ENCODE data around the gene ATP6V1G2. TPM values are rescaled to one million over a fixed set of nuclear protein-coding genes. Genes with fewer than 3 reads are reported as not detected.
"Not testable (repeated sequence)": the region's sequence is repeated elsewhere in the genome, so short reads cannot be mapped to it uniquely, and the experiment has no call there.

ATP6V1G2 gene
- total RNA-seq, 1 donor from 2014 or later = 0.18 TPM

DNA sequence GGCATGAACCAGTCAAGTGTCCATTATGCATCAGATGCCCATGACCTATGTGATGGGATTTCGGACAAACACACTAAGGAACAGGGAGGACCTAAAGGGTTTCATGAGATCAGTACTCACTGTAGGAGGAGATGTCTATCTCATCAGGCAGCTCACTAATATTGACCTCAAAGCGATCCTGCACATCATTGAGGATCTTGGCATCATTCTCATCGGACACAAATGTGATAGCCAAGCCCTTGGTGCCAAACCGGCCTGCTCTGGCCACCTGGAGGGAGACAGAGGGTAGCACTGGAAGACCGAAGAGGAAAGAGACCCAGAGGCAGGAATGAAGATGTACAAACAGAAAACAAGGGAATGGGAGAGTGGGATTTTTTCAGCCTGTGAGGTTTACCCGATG, 15.7 kb downstream of the ATP6V1G2 start:
- DNase-seq (ENCODE audit: extremely low read depth, low read depth, low spot score) = no peak

DNA sequence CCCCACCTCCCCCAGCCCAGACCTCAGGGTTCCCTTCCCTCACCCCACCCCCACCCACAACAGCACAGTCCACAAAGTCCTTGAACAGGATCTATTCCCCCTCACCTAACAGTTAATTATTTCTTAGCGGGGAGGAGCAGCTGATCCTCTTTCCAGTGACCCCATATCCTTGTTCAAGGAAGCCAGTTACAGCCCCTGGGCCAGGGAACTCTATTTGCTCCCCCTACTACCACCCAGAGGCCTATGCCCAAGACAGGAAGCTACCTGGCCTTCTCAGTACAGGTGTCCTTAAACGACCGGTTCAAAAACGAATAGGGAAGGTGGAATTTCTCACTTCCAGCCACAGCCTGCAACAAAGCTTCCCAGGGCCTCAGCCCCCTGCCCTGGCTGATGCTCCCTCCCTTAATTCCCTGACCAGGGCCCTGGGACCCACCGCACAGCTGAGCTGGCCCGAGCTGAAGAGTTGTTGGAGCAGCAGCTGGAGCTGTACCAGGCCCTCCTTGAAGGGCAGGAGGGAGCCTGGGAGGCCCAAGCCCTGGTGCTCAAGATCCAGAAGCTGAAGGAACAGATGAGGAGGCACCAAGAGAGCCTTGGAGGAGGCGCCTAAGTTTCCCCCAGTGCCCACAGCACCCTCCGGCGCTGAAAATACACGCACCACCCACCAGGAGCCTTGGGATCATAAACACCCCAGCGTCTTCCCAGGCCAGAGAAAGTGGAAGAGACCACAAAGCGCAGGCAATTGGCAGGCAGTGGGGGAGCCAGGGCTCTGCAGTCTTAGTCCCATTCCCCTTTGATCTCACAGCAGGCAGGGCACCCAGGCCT, 16.9 kb downstream of the ATP6V1G2 start:
- DNase-seq (ENCODE audit: extremely low read depth, low read depth, low spot score) = no peak

DNA sequence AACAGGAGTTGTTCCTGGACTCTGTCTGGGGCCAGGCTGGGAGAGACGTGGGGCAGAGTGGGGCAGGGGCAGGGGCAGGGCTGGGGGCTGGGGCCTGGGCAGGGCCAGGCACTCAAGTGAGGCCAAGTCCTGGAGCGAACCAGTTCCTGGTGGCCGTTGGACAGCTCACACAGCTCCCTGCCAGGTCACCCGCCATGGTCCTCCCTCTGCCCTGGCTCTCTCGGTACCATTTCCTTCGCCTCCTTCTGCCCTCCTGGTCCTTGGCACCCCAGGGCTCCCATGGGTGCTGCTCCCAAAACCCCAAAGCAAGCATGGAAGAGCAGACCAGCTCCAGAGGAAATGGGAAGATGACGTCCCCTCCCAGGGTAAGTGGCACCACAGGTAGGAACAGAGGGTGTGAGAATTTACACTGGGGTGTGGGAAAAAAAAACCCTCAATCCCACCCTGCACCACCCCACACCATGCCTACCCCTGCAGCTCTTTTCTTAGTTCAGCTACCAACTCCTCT, 17.5 kb downstream of the ATP6V1G2 start, which contains the start of gene MCCD1:
Gene MCCD1 (plus strand): TSS at position 142 of the 508 bp plus-strand sequence. CDS start 53 bp downstream, at position 195.
- no peak for DNase-seq (ENCODE audit: extremely low read depth, low read depth, low spot score)

DNA sequence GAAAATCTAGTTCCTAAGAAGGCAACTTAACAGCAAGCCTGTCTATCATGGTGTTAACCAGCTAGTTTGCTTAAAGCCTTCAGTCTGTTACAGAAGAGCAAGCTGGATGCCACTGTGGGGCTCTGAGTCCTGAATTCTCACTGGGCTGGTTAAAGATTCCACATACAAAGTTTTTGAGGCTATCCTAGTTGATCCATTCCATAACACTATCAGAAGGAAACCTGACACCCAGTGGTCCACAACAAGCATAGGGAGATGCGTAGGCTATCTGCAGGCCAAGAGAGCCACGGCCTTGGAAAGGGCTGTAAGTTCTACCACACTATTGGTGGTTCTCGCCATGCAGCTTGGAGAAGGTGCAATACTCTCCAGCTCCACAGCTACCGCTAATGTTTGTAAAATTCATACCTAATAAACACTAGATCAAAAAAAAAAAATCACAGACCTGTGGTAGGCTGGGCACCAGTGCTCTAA, 18.1 kb downstream of the ATP6V1G2 start:
- no peak for DNase-seq (ENCODE audit: extremely low read depth, low read depth, low spot score)

DNA sequence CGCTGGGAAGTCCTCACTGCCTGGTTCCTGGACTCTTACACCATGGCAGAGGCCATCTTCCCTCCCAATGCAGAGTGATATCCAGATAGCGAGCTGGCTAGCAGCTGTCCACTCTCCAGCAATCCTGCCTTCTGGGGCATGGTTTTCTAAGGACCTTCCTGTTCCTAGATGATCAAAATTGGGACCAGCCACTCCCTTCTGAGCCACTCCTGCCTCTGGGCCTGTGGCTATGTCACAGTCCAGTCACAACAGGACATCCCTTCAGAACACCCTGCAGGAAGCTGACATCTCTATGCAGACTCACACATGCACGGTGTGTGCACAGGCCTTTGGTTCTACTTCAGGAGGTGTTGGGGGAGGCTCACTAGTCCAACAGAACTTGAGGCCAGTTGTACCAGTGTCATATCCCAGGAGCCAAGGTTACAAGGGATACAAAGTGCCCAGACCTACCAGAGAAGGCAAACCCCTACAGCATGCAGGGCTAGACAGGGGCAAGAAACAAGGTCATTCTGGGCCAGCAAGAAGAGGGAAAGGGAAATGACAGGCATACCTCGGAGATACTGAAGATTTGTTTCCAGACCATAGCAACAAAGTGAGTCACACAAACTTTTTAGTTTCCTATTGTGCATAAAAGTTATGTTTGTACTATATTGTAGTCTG, 20.3 kb downstream of the ATP6V1G2 start:
- DNase-seq (ENCODE audit: extremely low read depth, low read depth, low spot score) = peak; percentile 77

DNA sequence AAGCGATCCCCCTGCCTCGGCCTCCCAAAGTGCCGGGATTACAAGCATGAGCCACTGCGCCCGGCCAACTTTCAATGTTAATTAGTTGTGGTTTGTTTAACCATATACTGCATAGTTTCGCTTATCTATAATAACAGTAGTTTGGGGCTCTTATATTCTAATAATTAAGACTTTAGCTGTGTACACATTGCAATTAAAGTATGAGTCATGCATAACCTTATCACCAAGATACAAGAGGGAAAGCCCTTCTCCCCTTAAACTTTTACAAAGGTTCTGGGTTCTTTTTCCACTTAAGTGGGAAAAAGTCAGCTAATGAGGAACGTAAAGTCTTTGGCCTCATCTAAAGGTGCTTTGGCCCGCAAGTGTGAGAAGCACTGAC, 20.9 kb downstream of the ATP6V1G2 start:
- no peak for DNase-seq (ENCODE audit: extremely low read depth, low read depth, low spot score)

DNA sequence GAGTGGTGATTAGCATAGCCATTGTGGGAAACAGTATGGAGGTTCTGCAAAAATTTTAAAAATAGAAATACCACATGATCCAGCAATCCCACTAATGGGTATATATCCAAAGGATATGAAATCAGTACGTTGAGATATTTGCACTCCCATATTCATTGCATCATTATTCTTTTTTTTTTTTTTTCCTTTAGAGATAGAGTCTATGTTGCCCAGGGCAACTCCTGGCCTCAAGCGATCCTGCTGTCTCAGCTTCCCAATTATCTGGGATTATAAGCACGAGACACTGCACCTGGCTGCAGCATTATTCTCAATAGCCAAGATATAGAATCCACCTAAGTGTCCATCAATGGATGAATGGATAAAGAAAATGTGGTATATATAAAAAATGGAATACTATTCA, 24.6 kb downstream of the ATP6V1G2 start:
- no peak for DNase-seq (ENCODE audit: extremely low read depth, low read depth, low spot score)

DNA sequence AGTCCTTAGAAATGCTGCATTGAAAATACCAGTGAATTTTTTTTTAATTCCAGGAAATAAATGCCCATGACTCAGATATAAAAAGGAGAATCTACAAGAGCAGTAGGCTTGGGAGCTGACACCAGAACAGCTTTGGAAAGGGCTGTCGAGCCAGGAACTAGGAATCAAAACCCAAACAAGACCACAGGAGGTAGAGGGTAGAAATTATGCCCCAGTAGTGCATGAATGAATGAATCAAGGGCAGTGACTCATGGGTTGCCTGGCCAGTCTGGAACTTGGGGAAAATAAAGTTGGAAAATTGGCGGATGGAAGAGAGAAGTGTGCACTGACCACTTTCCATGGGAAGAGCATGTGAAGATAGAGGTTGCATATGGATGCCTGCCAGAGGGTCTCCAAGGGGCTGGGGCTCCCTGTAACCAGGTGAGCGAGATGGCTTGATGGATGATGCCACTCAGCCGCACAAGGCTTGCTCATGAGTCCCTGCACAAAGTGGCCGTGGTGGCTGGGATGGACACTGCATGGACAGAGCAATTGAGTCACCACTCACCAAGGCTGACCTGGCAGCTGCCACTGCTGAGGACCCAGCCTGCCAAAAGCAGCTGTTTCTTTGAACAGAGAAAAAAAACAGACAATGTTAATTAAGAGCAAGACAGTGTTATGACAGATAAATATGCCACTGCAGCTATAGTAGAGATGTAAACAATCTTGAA, 32.8 kb downstream of the ATP6V1G2 start:
- DNase-seq (ENCODE audit: extremely low read depth, low read depth, low spot score) = no peak

DNA sequence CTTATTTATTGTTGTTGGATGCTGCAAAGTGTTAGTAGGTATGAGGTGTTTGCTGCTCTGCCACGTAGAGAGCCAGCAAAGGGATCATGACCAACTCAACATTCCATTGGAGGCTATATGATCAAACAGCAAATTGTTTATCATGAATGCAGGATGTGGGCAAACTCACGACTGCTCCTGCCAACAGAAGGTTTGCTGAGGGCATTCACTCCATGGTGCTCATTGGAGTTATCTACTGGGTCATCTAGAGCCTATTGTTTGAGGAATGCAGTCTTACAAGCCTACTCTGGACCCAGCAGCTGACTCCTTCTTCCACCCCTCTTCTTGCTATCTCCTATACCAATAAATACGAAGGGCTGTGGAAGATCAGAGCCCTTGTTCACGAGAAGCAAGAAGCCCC, 36.4 kb downstream of the ATP6V1G2 start:
- DNase-seq (ENCODE audit: extremely low read depth, low read depth, low spot score) = no peak

DNA sequence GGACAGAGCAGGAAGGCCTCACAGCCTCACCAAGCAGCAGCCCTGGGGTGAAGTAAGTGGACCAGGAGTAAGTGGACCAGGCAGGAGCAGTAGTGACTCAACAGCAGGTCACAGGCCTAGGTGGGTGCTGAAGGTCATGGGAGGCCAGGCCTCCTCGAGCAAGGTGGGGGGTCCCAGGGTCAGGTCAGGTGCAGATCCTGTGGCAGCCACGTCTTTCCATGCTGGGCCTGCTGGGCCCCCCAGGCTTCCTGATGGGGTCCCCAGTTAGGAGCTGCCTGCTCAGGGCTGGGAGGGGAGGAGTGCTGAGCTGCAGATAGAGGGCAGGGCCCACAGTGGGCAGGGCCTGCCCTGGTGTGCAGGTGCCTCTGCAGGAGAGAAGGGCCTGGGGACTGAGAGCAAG, 37.4 kb downstream of the ATP6V1G2 start:
- not testable (repeated sequence) for DNase-seq (ENCODE audit: extremely low read depth, low read depth, low spot score)

DNA sequence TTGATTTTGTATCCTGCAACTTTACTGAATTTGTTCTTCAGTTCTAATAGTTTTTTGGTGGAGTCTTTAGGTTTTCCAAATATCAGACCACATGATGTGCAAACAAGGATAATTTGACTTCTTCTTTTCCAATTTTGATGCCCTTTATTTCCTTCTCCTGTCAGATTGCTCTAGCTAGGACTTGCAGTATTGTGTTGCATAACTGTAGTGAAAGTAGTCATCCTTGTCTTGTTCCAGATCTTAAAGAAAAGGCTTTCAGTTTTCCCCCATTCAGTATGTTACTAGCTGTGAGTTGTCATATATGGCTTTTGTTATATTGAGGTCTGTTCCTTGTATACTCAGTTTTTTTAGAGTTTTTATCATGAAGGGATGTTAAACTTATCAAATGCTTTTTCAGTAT, 43.8 kb downstream of the ATP6V1G2 start:
- no peak for DNase-seq (ENCODE audit: extremely low read depth, low read depth, low spot score)

DNA sequence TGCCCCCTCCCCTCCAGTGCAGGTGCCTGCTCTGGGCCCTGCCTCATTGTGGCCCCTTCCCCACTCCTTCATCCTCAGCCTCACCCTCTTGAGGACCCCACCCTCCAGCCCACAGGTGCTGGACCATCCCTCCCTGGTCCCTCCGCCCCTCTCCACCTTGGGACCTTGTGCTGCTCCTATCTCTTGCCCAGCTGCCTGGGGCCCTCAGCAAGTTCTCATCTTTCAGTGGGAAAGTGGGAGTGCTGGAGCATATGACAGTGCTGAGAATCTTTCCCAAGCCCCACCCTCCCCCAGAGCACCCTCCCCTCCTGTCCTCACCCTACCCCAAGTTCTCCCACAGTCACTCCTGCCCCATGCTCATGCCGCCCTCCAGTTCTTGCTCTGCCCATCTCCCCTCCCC, 46.8 kb downstream of the ATP6V1G2 start:
- DNase-seq (ENCODE audit: extremely low read depth, low read depth, low spot score) = not testable (repeated sequence)

DNA sequence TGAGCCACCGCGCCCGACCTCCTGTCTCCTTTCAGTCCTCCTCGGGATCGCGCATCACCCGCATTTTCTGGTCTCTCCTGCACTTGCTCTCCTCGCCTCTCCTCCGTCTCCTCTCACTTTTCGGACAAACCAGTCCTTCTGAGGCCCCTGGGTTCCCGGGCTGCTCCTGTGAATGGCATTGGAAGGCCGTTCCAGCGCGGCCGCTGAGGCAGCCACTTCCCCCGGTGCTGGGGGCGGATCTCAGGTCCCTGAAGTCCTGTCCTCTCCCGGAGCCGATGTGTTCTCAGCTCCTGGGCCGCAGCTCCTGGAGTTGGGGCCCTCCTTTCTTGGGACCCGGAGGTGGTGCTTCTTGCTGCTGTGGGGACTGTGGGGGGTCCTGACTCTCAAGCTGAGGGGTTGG, 47.7 kb downstream of the ATP6V1G2 start:
- DNase-seq (ENCODE audit: extremely low read depth, low read depth, low spot score) = no peak

DNA sequence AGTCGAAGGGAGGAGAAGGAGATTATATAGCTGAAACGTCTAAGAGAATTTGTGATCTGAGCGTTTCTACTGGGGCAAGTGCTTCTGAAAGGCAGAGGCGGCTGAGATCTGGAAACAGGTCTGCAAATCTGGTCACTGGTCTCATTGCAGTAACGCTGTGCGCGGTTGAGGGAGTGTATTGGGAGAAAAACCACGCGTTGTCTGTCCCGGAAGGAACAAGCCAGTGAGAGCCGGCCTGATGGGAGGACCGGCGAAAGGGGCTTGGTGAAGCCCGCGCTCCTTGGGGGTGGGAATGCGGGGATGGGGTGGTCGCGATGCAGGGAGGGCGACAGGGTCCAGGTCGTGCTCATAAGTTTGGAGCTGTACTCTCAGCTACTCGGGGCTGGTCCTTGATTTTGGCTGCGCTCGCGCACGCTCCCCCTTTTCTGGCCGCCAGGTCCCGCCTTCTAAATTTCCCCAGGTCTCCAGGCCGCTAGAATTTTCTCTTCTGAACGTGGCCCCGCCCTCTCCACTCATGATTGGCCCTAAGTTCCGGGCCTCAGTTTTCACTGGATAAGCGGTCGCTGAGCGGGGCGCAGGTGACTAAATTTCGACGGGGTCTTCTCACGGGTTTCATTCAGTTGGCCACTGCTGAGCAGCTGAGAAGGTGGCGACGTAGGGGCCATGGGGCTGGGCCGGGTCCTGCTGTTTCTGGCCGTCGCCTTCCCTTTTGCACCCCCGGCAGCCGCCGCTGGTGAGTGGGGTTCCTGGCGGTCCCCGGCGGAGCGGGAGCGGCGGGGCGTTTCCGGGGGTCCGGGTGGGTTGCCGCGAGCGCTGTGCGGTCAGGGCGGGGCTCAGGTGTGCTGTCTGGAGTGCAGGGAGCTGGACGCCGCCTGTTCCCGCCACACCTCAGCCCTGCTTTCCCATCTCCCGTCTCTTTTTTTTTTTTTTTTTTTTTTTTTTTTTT, 48.6 kb downstream of the ATP6V1G2 start, which contains the start of gene MICB:
Gene MICB (plus strand): TSS at position 615 of the 946 bp plus-strand sequence. CDS start 49 bp downstream, at position 664.
- no peak for DNase-seq (ENCODE audit: extremely low read depth, low read depth, low spot score)

DNA sequence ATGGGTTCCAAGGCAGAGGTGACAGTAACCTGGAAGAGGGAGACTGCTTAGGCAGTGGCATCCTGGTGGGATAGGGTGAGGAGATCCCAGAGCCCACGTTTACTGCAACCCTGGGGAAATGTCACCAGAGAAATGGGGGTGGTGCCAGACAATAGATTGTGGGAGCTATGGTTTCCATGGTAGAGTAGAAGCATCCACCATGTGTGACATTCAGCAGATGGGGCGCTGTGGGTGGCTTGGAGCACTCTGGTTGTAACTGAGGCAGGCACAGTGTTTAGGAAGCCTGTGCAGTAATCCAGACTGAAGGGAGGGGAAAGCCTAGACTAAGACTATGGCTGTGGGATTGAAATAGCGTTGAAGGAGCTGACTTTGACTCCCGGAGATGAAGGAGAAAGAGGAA, 49.6 kb downstream of the ATP6V1G2 start:
- not testable (repeated sequence) for DNase-seq (ENCODE audit: extremely low read depth, low read depth, low spot score)

DNA sequence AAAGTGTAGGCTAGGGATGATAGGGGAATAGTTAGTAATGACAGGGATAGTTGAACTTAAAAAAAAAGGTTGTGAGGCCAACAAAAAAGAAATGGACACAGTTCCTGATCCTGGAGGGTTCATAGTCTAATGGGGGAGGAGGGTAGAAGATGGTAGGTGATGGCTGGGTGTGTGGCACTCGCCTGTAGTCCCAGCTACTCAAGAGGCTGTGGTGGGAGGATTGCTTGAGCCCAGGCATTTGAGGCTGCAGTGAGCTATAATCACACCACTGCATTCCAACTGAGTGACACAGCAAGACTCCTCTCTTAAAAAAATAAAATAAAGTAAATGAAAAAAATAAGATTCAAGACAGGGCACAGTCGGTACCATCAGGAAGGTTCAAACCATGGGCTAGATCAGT, 50.8 kb downstream of the ATP6V1G2 start:
- no peak for DNase-seq (ENCODE audit: extremely low read depth, low read depth, low spot score)

All from glomerular endothelial cell (primary cell).